Activated CD8-positive, alpha-beta memory T cell treated with anti-CD3 and anti-CD28 coated beads, Interleukin-2, amount 50 U/mL, for 4 hours (primary cell): ENCODE measurements around the gene NFKB2.

Experiments used
- DNase-seq: peaks from one replicate; pipeline ENCODE4 v3.0.0-alpha.2; 2020

The NFKB2 gene

GRCh38 chr10:102424916-102425315, 29.4 kb downstream of the NFKB2 start:
- DNase-seq, result no peak

GRCh38 chr10:102425444-102425843, 29.9 kb downstream of the NFKB2 start:
- no peak for DNase-seq

GRCh38 chr10:102426803-102427287, 31.3 kb downstream of the NFKB2 start:
- no peak for DNase-seq

- no peak for DNase-seq
Measured at GRCh38 chr10:102429468-102429867, 34.0 kb downstream of the NFKB2 start.

- no peak for DNase-seq
Measured at GRCh38 chr10:102431452-102432124, 36.1 kb downstream of the NFKB2 start.

- DNase-seq, result peak; percentile 96
Measured at GRCh38 chr10:102432162-102432950, 36.9 kb downstream of the NFKB2 start, which contains the start of gene CUEDC2. CUEDC2 (minus strand) TSS chr10:102432574; CDS start chr10:102425188, 7,386 bp downstream.

GRCh38 chr10:102433619-102434046, 38.1 kb downstream of the NFKB2 start:
- DNase-seq, result no peak

DNA sequence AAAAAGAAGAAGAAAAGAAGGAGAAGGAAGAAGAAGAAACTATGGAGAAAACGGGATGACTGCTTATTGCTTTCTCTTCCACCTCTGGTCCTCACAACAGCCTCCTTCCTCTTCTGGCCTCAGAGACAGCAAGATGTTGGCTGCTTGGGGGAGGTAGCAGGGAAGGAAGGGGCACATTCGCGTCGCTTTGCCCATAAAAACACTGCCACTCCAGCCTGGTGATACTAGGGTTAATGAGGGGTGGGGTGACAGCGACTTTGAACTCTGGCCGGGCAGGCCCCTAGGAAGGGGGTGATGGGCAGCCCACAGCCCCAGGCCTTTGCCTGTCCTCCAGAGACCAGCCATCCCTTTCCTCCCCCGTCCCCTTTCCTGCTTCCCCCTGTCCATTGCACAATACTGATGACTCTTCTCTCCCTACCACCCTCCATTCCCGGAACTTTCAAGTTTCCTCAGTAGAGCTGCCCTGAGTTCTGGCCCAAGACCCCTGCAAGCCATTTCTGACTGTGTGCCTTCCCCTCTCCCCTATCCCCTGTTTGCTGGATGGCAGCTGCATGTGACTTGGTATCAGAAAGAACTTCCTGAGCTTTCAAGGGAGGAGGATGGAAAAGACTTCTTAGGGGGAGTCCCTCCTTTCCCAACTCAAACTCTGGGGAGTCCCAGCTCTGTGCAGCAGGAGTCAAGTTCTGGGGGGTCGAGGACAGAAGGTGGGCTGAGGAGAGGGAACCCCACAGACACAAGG, 39.1 kb downstream of the NFKB2 start:
- no peak for DNase-seq

GRCh38 chr10:102435133-102435497, 39.6 kb downstream of the NFKB2 start:
- no peak for DNase-seq

- DNase-seq, result peak; percentile 38
Measured at GRCh38 chr10:102435529-102436233, 40.2 kb downstream of the NFKB2 start.

DNA sequence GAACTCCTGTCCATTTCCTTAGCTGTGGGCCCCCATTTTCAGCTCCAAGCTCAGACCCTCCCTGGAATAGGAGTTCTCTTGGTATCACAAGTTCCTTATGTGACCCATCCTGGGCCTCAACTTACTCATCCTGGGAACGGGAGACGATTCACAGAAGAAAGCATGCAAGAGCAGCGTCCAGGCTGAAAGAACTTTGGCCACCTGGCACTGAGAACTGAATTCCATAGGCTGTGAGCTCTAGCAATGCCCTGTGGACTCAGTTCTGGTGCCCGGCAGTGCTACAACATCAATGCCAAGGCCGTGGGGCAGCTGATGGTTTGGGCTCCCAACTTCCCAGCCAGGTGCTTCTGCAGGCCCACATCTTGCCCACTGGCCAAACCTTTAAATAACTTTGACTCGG, 40.8 kb downstream of the NFKB2 start:
- no peak for DNase-seq

- no peak for DNase-seq
Measured at GRCh38 chr10:102437515-102437914, 42.0 kb downstream of the NFKB2 start.

DNA sequence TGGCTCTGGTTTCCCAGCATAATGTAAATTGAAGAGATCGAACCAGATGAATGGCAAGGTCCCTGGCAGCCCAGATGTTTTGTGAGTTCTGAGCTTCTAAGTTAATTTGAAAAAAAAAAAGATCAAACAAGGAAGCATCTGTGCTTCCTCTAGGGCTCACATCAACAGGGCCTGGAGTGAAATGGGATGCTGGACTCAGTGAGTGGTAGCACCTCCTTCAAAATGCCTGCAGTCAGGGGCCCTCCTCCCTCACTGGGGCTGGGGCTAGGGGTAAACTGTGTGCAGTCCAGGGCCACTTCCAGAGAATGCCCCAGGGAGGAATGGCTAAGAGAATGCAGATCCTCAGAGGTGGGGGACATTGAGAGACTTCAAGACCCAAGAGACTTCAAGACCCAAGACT, 42.9 kb downstream of the NFKB2 start:
- no peak for DNase-seq

DNA sequence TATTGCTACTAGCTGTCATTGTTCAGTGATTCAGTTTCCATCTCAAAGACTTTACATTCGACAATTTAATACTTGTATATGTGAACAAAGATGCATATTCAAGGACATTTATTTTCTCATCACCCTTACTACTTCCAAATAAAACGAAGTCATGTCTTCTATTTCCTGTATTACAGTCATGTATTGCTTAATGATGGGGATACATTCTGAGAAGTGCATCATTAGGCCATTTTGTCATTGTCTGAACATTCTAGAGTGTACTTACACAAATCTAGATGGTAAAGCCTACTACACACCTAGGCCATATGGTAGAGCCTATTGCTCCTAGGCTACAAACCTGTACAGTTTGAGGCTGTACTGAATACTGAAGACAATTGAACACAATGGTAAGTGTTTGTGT, 49.3 kb downstream of the NFKB2 start:
- no peak for DNase-seq

GRCh38 chr10:102449321-102450123, 54.0 kb downstream of the NFKB2 start:
- DNase-seq, result peak; percentile 84

GRCh38 chr10:102450124-102450373, 54.5 kb downstream of the NFKB2 start:
- DNase-seq, result no peak

- peak; percentile 89 for DNase-seq
Measured at GRCh38 chr10:102450374-102451104, 55.0 kb downstream of the NFKB2 start.

DNA sequence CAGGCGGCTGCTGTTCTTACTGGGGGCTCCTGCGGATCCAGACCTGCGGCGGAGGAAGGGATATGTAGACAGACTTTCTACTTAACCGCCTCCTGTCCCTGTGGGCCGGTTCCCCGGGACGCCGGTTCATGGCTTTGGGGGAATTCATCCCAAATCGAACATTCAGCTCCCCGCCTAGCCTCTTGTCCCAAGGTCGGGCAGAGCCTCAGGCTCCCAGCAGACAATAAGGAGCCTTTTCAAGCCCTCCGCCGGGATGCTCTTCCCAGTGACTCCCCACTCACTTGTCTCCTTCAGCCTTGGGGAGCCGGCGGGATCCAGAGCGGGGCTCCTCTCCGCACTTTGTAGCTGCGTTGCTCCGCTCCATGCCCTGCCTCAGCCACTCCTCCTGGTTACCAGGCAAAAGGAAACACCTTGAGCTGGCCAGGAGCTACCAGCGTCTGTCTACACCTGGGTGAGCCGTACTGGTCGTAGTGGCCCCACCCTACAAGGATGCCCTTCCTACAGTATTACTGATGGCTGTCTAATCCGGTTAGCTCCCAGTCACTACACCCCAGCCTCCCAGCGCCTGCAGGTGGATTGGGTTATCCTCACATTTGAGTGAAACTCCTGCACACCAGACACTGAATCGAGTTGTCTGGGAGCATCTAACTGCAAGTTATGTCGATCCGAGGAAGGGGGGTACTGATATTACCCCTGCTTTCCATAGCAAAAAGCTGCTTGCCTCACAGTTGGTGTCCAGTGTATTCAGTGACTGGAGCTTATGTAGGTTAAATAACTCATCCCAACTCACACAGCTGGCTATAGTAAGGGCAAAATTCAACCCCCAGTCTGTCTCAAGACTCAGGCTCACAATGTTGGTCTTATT, 55.8 kb downstream of the NFKB2 start, which contains the start of gene C10orf95:
TSS of gene C10orf95 (minus strand) at position 439 of the 865 bp plus-strand sequence. CDS start 450 bp downstream, outside the sequence.
- no peak for DNase-seq
